Stimulated activated CD4-positive, alpha-beta T cell treated with anti-CD3 and anti-CD28 coated beads, TNF-alpha, amount 100 ng/mL, for 4 hours (primary cell): ENCODE measurements around the gene PIGN.

Experiments
- DNase-seq, 3 experiments: peaks; one replicate each; pipeline ENCODE4 v3.0.0-alpha.2; 2020; ENCODE audit warnings: low read depth in 3 of 3

Gene PIGN

GRCh38 chr18:62009521-62009920 lies 177.3 kb downstream of the PIGN start:
- no peak for DNase-seq

DNA sequence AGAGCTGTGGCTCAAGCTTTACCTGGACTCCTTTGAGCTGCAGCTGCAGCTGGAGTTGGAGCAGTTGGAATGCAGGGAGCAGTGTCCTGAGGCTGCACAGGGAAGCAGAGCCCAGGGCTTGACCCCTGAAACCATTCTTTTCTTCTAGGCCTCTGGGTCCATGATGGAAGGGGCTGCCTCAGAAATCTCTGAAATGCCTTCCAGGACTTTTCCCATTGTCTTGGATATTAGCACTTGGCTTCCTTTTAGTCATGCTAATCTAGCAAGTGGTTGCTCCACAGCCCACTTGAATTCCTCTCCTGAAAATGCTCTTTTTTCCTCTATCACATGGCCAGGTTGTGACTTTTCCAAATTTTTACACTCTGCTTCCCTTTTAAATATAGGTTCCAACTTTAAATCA lies 185.5 kb downstream of the PIGN start:
- DNase-seq: no peak

DNA sequence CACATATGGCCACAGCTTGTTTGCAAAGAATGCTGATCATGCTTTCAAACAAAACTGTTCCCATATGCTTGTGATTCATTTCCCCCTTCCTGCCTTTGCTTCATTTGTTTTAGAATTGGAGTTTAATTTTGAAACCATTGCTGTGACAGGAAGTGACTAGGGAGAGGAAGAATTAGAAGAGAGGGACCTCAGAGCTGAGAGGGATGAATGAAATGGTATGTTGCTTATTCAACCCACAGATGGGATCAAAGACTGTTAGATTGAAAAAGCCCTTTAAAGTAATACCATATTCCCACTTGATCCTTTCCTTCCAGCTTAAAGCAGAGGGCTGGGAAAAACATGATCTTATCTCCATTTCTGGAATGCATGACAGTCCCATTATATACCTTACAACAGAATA lies 187.9 kb downstream of the PIGN start:
- DNase-seq: no peak

DNA sequence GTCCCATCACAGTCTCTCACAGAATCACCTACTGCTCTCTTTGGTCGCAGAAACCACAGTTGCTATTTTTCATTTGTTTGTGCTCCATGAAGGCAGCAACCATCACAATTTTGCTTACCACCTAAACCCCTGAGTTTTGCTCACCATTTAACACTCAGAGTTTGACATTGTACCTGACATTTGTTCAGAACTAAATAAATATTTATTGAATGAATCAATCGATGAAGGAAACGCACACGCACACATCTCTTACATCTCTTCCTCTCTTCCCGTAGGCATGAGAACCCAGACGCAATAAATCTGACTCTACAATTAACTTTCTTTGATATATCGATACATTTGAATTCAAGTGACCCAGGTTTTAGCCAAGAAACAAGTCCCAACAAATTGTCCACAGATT lies 188.5 kb downstream of the PIGN start:
- DNase-seq: no peak

DNA sequence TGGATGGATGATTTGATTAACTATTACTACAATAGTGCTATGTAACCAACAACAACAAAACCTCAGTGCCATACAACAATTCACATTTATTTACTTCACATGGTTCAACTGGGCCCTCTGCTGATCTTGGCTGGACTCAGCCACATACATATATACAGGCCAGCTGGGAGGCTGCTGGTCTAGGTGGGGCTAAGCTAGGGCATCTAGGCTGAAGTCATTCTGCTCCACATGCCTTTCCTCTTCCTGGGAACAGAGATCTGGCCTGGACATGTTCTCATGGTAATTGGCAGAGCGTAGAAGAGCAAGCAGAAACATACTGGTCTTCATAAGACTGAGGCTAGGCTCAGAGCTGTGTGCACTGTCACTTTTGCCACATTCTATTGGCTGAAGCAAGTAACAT lies 191.2 kb downstream of the PIGN start:
- DNase-seq: no peak

- no peak for DNase-seq
These were observed 193.0 kb downstream of the PIGN start for GRCh38 chr18:61993831-61994230.

- DNase-seq: no peak
These were observed 193.9 kb downstream of the PIGN start for GRCh38 chr18:61992923-61993322.

- DNase-seq: no peak
These were observed 194.6 kb downstream of the PIGN start for GRCh38 chr18:61992285-61992684.

GRCh38 chr18:61991836-61992235 lies 195.0 kb downstream of the PIGN start:
- no peak for DNase-seq

DNA sequence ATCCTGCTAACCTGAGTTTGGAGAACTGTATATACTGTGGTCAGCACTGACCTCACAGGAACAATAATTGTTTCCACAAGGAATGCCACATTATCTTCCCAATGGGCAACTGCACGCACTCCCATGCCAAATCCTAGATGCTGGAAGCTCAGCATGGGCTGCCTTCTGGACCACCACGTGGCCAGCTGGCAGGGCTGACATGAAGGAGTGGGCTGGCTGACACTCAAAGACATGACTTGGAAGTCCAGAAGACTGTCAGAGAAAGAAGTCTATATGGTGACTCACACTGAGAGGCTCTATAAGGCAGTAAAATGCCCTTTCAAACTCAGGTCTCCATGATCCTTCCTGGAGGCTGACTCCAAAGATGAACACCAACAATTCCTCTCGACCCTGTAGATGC lies 195.7 kb downstream of the PIGN start:
- DNase-seq: no peak
